HepG2 (cell line): Measurements from ENCODE around the gene VPS25. TPM values are rescaled to one million over a fixed set of nuclear protein-coding genes. Genes with fewer than 3 reads are reported as not detected.

ENCODE experiments used
- CEBPG ChIP-seq: IDR thresholded peaks from 2 replicates; pipeline ENCODE4 v1.6.1; 2016
- DRAP1 ChIP-seq: IDR thresholded peaks from 2 replicates; pipeline ENCODE4 v1.6.1; 2016; ENCODE audit warnings: missing genetic modification reagents, missing compliant biosample characterization
- E2F2 ChIP-seq: sonication (generic); formaldehyde crosslinking; IDR thresholded peaks from 2 replicates; pipeline ENCODE4 v1.4.0; 2020; ENCODE audit warnings: missing genetic modification reagents, borderline replicate concordance
- ERF ChIP-seq: IDR thresholded peaks from 2 replicates; pipeline ENCODE4 v1.6.1; 2018; ENCODE audit warnings: missing biosample characterization, missing genetic modification reagents
- FIP1L1 ChIP-seq: fragments of 200-400 bp; formaldehyde crosslinking; IDR thresholded peaks from 2 replicates; pipeline ENCODE4 v1.6.1; 2018; ENCODE audit warnings: low read depth, mild to moderate bottlenecking, low read length, moderate library complexity, borderline replicate concordance; ENCODE audit not compliant: insufficient read depth
- ISL2 ChIP-seq: sonication (generic); formaldehyde crosslinking; IDR thresholded peaks from 2 replicates; pipeline ENCODE4 v1.5.0; 2020; ENCODE audit warnings: missing genetic modification reagents
- KDM1A ChIP-seq: IDR thresholded peaks from 2 replicates; pipeline ENCODE4 v1.6.1; 2016; ENCODE audit warnings: missing compliant biosample characterization
- KLF15 ChIP-seq: sonication (generic); formaldehyde crosslinking; IDR thresholded peaks from 2 replicates; pipeline ENCODE4 v1.8.1; 2023; ENCODE audit warnings: borderline replicate concordance, mild to moderate bottlenecking, inconsistent platforms, missing genetic modification reagents, mixed read lengths
- MIER3 ChIP-seq: IDR thresholded peaks from 2 replicates; pipeline ENCODE4 v1.6.1; 2016; ENCODE audit warnings: missing compliant biosample characterization, borderline replicate concordance
- MLX ChIP-seq: IDR thresholded peaks from 2 replicates; pipeline ENCODE4 v1.6.1; 2016
- NR1H2 ChIP-seq: sonication (generic); formaldehyde crosslinking; IDR thresholded peaks from 2 replicates; pipeline ENCODE4 v1.8.1; 2022; ENCODE audit warnings: low read depth, missing genetic modification reagents, borderline replicate concordance
- NR3C1 ChIP-seq: sonication (generic); formaldehyde crosslinking; IDR thresholded peaks from 2 replicates; pipeline ENCODE4 v1.4.0; 2020; ENCODE audit warnings: missing genetic modification reagents
- PAF1 ChIP-seq: IDR thresholded peaks from 2 replicates; pipeline ENCODE4 v1.6.1; 2016; ENCODE audit warnings: missing genetic modification reagents, missing compliant biosample characterization
- PPARG ChIP-seq: conservative IDR thresholded peaks from 2 replicates; pipeline ENCODE4 v1.6.1; 2016; ENCODE audit warnings: missing biosample characterization, missing genetic modification reagents
- RBFOX2 ChIP-seq: fragments of 200-400 bp; formaldehyde crosslinking; IDR thresholded peaks from 2 replicates; pipeline ENCODE4 v1.6.1; 2017; ENCODE audit warnings: low read depth, mild to moderate bottlenecking, low read length
- RNF2 ChIP-seq: fragments of 450-650 bp; conservative IDR thresholded peaks from 2 replicates; pipeline ENCODE4 v1.6.1; 2016; ENCODE audit warnings: low read depth
- SKI ChIP-seq: fragments of 450-650 bp; IDR thresholded peaks from one replicate; pipeline ENCODE4 v1.6.1; 2018; ENCODE audit warnings: mild to moderate bottlenecking; ENCODE audit not compliant: partially characterized antibody
- SP4 ChIP-seq: sonication (generic); formaldehyde crosslinking; IDR thresholded peaks from 2 replicates; pipeline ENCODE4 v1.8.1; 2023; ENCODE audit warnings: mild to moderate bottlenecking, missing genetic modification reagents
- SP5 ChIP-seq: IDR thresholded peaks from 2 replicates; pipeline ENCODE4 v1.6.1; 2016; ENCODE audit warnings: low read depth, borderline replicate concordance
- SPEN ChIP-seq: sonication (generic); formaldehyde crosslinking; IDR thresholded peaks from 2 replicates; pipeline ENCODE4 v1.5.1; 2020; ENCODE audit warnings: low read depth, mild to moderate bottlenecking, missing genetic modification reagents
- TEAD3 ChIP-seq: optimal IDR thresholded peaks from 2 replicates; pipeline ENCODE3; 2016; ENCODE audit warnings: borderline replicate concordance
- THAP11 ChIP-seq: IDR thresholded peaks from 2 replicates; pipeline ENCODE4 v1.6.1; 2016; ENCODE audit warnings: missing biosample characterization, missing genetic modification reagents
- XBP1 ChIP-seq: sonication (generic); formaldehyde crosslinking; IDR thresholded peaks from 2 replicates; pipeline ENCODE4 v1.5.0; 2020; ENCODE audit warnings: missing genetic modification reagents
- ZNF275 ChIP-seq: sonication (generic); formaldehyde crosslinking; IDR thresholded peaks from 2 replicates; pipeline ENCODE4 v1.8.0; 2022; ENCODE audit warnings: missing genetic modification reagents, mild to moderate bottlenecking, inconsistent platforms, borderline replicate concordance
- ZNF614 ChIP-seq: IDR thresholded peaks from 2 replicates; pipeline ENCODE4 v1.6.1; 2018; ENCODE audit warnings: missing biosample characterization, missing genetic modification reagents, inconsistent platforms, borderline replicate concordance
- ZNF710 ChIP-seq: sonication (generic); formaldehyde crosslinking; IDR thresholded peaks from 2 replicates; pipeline ENCODE4 v1.5.0; 2020; ENCODE audit warnings: mild to moderate bottlenecking, missing genetic modification reagents, borderline replicate concordance
- polyA plus RNA-seq, 8 experiments: library from polyadenylated mRNA; depleted of rRNA in 3 of 8; stranded (reverse) in 7 of 8; unstranded in 1 of 8; fragments of >200 nt; fragmentation: Illumina TruSeq in 4 of 8; extraction: Trizol in 4 of 8; gene quantifications; 2 replicates each; pipeline versions ENCODE4 v1.2.1 to v1.2.3, GENCODE V29; 2011 to 2016; ENCODE audit warnings: low read depth in 4 of 8, missing spikeins in 1 of 8, mixed read lengths in 1 of 8; ENCODE audit not compliant: insufficient read depth in 1 of 8
- total RNA-seq, 5 experiments: library from RNA; depleted of rRNA; stranded (reverse); fragments of >200 nt; fragmentation: Illumina TruSeq; extraction: Trizol; gene quantifications; 2 replicates each; pipeline ENCODE4 v1.2.3, GENCODE V29; 2016; ENCODE audit warnings: low read depth in 1 of 5

Gene VPS25
- total and polyA plus RNA-seq, 2 of the 13 experiments (the other 11 are each of a cell fraction or from before 2014, with no cell fraction given) = 161 to 249 TPM

GRCh38 chr17:42773290-42774035 lies at the start of gene VPS25 (continued):
- TF ChIP-seq ZNF710 (CRISPR knock-in tag) = peak; percentile 67; the same call in 1 of the 2 replicates
- TF ChIP-seq FIP1L1 = 0 out of 2 replicates have a peak, but pooled peaks have one; percentile 42
- peak; percentile 69 for TF ChIP-seq TEAD3 (CRISPR knock-in tag)
- peak; percentile 77; the same call in 1 of the 2 replicates for TF ChIP-seq PPARG
- TF ChIP-seq MLX (CRISPR knock-in tag) = peak; percentile 36; the same call in 1 of the 2 replicates
- TF ChIP-seq SKI = no peak
- peak; percentile 49; the same call in 1 of the 2 replicates for TF ChIP-seq CEBPG
- no peak; the same call in 1 of the 2 replicates for TF ChIP-seq SP5 (CRISPR knock-in tag)
- TF ChIP-seq PAF1 (CRISPR knock-in tag) = no peak; the same call in 1 of the 2 replicates
- TF ChIP-seq KDM1A = no peak
- TF ChIP-seq SPEN = peak; percentile 96
- TF ChIP-seq NR3C1 (CRISPR knock-in tag) = no peak
- peak; percentile 98 for TF ChIP-seq ERF (CRISPR knock-in tag)
- TF ChIP-seq ISL2 = peak; percentile 79
- TF ChIP-seq MIER3 = peak; percentile 98; the same call in 1 of the 2 replicates
- TF ChIP-seq SP4 (CRISPR knock-in tag) = peak; percentile 81
- TF ChIP-seq ZNF614 = peak; percentile 97
- peak; percentile 89 for TF ChIP-seq E2F2 (CRISPR knock-in tag)
- TF ChIP-seq XBP1 = no peak
- no peak for TF ChIP-seq RNF2
- peak; percentile 89 for TF ChIP-seq DRAP1 (CRISPR knock-in tag)
- TF ChIP-seq THAP11 (CRISPR knock-in tag) = peak; percentile 96
- TF ChIP-seq ZNF275 (CRISPR knock-in tag) = peak; percentile 94; the same call in 1 of the 2 replicates
- peak; percentile 33; the same call in 1 of the 2 replicates for TF ChIP-seq KLF15 (CRISPR knock-in tag)
- TF ChIP-seq RBFOX2 = peak; percentile 70
- peak; percentile 91; the same call in 1 of the 2 replicates for TF ChIP-seq NR1H2
